Peyer's patch (tissue), 4 donors: ENCODE results near the gene PRICKLE1. TPM values are rescaled to one million over a fixed set of nuclear protein-coding genes. Genes with fewer than 3 reads are reported as not detected.

Experiments used
- DNase-seq, 3 donors: peaks; one replicate each; pipeline ENCODE4 v3.0.0-alpha.2; 2017 to 2019
- H3K27ac ChIP-seq, 4 donors: fragments of 200-600 bp; sonication (generic); one replicate each; pipeline ENCODE4 v1.5.1; 2016 to 2019
- H3K27me3 ChIP-seq, 2 donors: fragments of 200-600 bp; sonication (generic); one replicate each; pipeline ENCODE4 v1.5.1; 2019
- H3K36me3 ChIP-seq, 3 donors: fragments of 200-600 bp; sonication (generic); one replicate each; pipeline ENCODE4 v1.5.1; 2016 to 2019
- H3K4me1 ChIP-seq, 4 donors: fragments of 200-600 bp; sonication (generic); one replicate each; pipeline ENCODE4 v1.5.1; 2016 to 2019
- H3K4me3 ChIP-seq, 4 donors: fragments of 200-600 bp; sonication (generic); 1 replicate in 3 of 4; 2 replicates in 1 of 4; pipeline ENCODE4 v1.5.1; 2016 to 2019; ENCODE audit warnings: mild to moderate bottlenecking in 1 of 4
- H3K9me3 ChIP-seq, 4 donors: fragments of 200-600 bp; sonication (generic); one replicate each; pipeline ENCODE4 v1.5.1; 2016 to 2019; ENCODE audit warnings: mild to moderate bottlenecking in 1 of 4
- POLR2A ChIP-seq, 2 donors: fragments of 450-650 bp; IDR thresholded peaks; one replicate each; pipeline ENCODE4 v1.5.1; 2017; ENCODE audit warnings: antibody characterized with exemption in 2 of 2, mild to moderate bottlenecking in 2 of 2, moderate library complexity in 2 of 2
- small RNA-seq, 2 donors: library from RNA; depleted of rRNA; stranded (forward); fragments of <200 nt; gene quantifications; one replicate each; pipeline ENCODE3, GENCODE V24; 2016
- total RNA-seq, 4 donors: library from RNA; depleted of rRNA; stranded (reverse); fragments of >200 nt; gene quantifications; one replicate each; pipeline ENCODE4 v1.1.0, GENCODE V29; 2016
- TF ChIP-seq, protein P1 (sequence below), 6 experiments: fragments of 450-650 bp in 4 of 6; fragments of 200-600 bp in 2 of 6; sonication (generic) in 1 of 6; IDR thresholded peaks; one replicate each; pipeline ENCODE4 v1.5.1; 2017 to 2019; ENCODE audit warnings: antibody characterized with exemption in 6 of 6, mild to moderate bottlenecking in 3 of 6, moderate library complexity in 1 of 6

PRICKLE1 gene
- total RNA-seq, 4 donors from 2014 or later = 0.53 to 12.6 (median 6.3) TPM

GRCh38 chr12:42409471-42409870 lies 180.1 kb downstream of the PRICKLE1 start:
- H3K27me3 ChIP-seq = no peaks in the 10 kb centered on the region
- no peak overlapping the region for H3K4me3 ChIP-seq
- H3K36me3 ChIP-seq = peaks cover 0 to 5% (median 0%) of the 10 kb centered on the region in 3 donors
- no peak for DNase-seq
- no peaks in the 10 kb centered on the region for H3K4me1 ChIP-seq
- TF ChIP-seq, protein P1, sequence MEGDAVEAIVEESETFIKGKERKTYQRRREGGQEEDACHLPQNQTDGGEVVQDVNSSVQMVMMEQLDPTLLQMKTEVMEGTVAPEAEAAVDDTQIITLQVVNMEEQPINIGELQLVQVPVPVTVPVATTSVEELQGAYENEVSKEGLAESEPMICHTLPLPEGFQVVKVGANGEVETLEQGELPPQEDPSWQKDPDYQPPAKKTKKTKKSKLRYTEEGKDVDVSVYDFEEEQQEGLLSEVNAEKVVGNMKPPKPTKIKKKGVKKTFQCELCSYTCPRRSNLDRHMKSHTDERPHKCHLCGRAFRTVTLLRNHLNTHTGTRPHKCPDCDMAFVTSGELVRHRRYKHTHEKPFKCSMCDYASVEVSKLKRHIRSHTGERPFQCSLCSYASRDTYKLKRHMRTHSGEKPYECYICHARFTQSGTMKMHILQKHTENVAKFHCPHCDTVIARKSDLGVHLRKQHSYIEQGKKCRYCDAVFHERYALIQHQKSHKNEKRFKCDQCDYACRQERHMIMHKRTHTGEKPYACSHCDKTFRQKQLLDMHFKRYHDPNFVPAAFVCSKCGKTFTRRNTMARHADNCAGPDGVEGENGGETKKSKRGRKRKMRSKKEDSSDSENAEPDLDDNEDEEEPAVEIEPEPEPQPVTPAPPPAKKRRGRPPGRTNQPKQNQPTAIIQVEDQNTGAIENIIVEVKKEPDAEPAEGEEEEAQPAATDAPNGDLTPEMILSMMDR (IDR thresholded peaks at IDR 0.05) = no peak
- no peak for TF ChIP-seq POLR2A (IDR thresholded peaks at IDR 0.05)
- no peaks in the 10 kb centered on the region for H3K9me3 ChIP-seq
- no peak overlapping the region for H3K27ac ChIP-seq

DNA sequence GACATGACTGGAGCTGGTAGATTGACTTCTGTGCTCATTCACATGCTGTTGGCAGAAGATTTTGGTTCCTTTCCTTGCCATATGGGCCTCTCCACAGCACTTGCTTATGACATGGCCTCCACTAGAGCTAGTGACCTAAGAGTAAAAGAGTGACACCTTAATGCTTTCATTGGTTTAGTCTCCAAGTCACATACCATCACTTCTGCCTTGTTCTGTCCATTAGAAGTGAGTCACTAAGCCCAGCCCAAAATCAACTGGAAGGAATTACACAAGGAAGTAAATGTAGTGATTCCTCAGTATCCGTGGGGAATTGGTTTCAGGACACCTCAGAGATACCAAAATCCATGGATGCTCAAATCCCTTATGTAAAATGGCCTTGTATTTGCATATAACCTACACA lies 182.2 kb downstream of the PRICKLE1 start:
- no peak for DNase-seq
- no peak for TF ChIP-seq POLR2A (IDR thresholded peaks at IDR 0.05)
- TF ChIP-seq, protein P1 (IDR thresholded peaks at IDR 0.05) = no peak
- no peak overlapping the region for H3K27ac ChIP-seq
- H3K9me3 ChIP-seq = no peaks in the 10 kb centered on the region
- H3K4me1 ChIP-seq = no peaks in the 10 kb centered on the region
- peaks cover 0 to 5% (median 0%) of the 10 kb centered on the region in 3 donors for H3K36me3 ChIP-seq
- no peaks in the 10 kb centered on the region for H3K27me3 ChIP-seq
- H3K4me3 ChIP-seq = no peak overlapping the region

Small RNAs within 50 kb of the gene (small RNA-seq; reads per million reads assigned to genes)
- gene AC079600.1 = 0 reads per million in 2 donors
- 0 reads per million in 2 donors for gene AC079600.2
- 0 reads per million in 2 donors for gene RF00019
